Measurements from ENCODE around the gene UPK3BL2.
"Not testable (repeated sequence)": the region's sequence is repeated elsewhere in the genome, so short reads cannot be mapped to it uniquely, and the experiment has no call there.

UPK3BL2 gene, protein sequence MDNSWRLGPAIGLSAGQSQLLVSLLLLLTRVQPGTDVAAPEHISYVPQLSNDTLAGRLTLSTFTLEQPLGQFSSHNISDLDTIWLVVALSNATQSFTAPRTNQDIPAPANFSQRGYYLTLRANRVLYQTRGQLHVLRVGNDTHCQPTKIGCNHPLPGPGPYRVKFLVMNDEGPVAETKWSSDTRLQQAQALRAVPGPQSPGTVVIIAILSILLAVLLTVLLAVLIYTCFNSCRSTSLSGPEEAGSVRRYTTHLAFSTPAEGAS

DNA sequence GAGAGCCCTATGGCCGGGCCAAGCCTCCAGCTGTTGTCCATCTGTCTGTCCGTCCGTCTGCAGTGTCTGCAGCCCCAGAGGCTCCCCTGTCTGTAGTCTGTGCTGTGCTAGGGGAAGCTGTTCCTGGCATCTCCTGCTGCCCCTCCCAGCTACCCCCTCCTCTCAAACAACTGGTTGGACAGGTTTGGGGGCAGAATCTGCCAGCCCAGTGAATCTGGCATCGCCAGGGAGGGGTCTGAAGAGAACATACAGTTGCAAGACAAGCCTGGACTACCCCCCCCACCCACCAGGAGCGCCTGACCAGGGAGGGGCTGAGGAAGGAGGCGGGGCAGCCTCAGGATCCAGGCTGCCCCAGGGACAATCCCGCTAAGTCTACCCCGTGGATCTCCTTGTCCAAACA is at the start of gene UPK3BL2:
UPK3BL2 (minus strand) TSS at position 101 of the 400 bp plus-strand sequence; CDS start at position 41, 60 bp downstream.
- DNase-seq (ENCODE audit: low spot score) = not testable (repeated sequence)

DNA sequence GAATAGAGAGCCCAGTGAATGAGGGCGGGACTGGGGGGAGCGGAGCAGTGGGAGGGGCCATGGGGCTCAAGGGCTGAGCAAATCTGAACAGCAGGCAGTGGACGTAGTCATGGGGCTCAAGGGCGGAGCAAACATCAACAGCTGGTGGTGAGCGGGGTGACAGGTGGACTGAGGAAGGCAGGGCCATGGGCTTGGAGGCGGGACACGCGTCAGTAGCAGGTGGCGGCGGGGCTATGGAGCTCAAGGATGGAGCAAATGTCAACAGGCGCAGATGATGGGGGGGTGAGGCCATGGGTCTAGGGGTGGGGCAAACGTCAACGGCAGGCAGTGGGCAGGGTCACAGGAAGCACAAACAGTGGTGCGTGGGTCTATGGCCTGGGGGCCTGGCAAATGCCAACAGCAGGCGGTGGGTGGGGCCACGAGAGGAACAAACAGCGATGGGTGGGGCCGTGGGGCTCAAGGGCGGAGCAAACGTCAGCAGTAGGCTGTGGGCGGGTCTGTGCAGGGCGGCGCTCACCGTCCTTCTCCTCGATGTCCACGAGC is 49.1 kb upstream of the UPK3BL2 start:
- DNase-seq (ENCODE audit: low spot score) = not testable (repeated sequence)

- DNase-seq (ENCODE audit: low spot score) = not testable (repeated sequence)
These were observed 46.4 kb upstream of the UPK3BL2 start for GRCh38 chr7:102589857-102590256.

DNA sequence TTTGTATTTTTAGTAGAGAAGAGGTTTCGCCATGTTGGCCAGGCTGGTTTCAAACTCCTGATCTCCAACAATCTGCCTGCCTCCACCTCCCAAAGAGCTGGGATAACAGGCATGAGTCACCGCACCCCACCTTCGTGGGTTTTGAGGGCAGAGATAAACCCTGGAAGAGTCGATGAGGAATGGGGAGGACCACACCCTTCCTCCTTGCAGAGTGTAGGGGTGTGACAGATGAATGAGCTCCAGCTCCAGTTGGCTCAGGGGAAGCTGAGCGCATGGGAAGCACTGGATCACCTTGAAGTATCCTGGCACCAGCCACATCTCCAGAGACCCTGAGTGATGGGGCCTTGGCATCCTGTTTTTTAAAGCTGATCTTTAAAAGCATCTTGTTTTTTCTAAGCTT is 40.0 kb upstream of the UPK3BL2 start:
- DNase-seq (ENCODE audit: low spot score) = not testable (repeated sequence)

GRCh38 chr7:102581722-102582121 is 38.2 kb upstream of the UPK3BL2 start:
- DNase-seq (ENCODE audit: low spot score) = not testable (repeated sequence)

GRCh38 chr7:102578486-102578885 is 35.0 kb upstream of the UPK3BL2 start:
- not testable (repeated sequence) for DNase-seq (ENCODE audit: low spot score)

DNA sequence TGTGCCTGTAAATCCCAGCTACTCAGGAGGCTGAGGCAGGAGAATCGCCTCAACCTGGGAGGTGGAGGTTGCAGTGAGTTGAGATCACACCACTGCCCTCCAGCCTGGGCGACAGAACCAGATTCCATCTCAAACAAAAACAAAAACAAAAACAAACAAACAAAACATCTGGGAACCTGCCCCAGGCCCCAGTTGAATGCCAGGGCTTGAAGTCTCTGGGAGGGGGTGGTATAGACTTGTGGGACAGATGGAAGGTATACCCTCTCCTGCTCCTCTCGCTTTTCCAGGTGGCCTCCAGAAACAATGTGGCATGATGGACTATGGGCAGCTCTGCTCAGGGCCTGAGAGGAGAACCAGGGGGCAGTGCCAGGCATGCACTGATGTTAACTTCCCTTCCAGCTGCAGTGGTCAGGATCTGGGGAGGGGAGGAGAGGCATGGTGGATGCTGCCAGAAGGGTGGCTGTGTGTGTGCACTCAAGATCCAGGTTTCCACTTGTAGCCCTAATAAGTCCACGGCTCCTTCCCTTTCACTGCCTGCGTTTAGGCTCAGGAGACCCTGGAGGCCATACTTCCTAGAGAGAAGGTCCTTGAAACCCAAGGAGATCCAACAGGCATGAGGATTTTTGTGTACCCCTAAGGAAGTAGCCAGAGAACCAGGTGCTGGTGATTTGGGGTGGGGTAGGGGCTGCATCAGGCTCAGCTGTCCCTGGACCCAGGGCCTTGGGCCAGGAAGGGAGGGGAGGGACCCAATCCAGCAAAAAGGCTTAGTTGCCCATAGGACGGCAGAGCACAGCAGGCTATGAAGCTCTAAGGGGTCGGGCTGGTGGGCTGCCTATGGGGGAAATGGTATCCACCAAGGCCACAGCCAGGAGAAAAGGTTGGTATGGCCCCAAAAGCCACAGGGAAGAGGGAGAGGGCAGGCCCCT is 34.1 kb upstream of the UPK3BL2 start:
- not testable (repeated sequence) for DNase-seq (ENCODE audit: low spot score)

GRCh38 chr7:102576363-102576762 is 32.9 kb upstream of the UPK3BL2 start:
- DNase-seq (ENCODE audit: low spot score) = not testable (repeated sequence)

GRCh38 chr7:102574607-102575006 is 31.1 kb upstream of the UPK3BL2 start:
- not testable (repeated sequence) for DNase-seq (ENCODE audit: low spot score)

- DNase-seq (ENCODE audit: low spot score) = peak; percentile 94
These were observed 29.1 kb upstream of the UPK3BL2 start, which contains the start of gene POLR2J3 for GRCh38 chr7:102572261-102573239. Gene POLR2J3, minus strand, starts transcription at chr7:102572583. Its CDS starts 62 bp downstream, at chr7:102572521.

DNA sequence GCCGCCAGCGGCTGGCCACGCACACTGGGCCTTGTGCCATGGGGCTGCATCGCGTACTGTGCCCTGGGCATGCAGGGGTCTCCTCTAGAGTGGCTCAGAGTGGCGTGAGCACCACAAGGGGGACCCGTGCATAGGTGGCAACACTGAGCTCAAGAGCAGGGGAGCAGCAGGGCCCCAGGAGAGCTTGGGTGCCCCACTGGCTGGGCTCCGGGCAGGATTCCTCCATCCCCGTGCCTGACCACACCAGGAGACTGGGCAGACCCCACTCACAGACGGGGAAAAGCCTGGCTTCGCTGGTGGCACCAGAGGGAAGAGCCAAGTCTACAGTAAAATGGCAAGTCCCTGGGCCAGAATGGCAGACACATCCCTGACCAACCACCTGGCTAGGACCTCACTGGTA is 25.1 kb upstream of the UPK3BL2 start:
- DNase-seq (ENCODE audit: low spot score) = peak; percentile 8

GRCh38 chr7:102550808-102551422 is 7.4 kb upstream of the UPK3BL2 start, which contains the start of gene SPDYE2:
Gene SPDYE2, plus strand, starts transcription at chr7:102551226. Its CDS starts 2,030 bp downstream, at chr7:102553256.
- DNase-seq (ENCODE audit: low spot score) = not testable (repeated sequence)

- DNase-seq (ENCODE audit: low spot score) = not testable (repeated sequence)
These were observed 2.9 kb upstream of the UPK3BL2 start for GRCh38 chr7:102546353-102546752.

- DNase-seq (ENCODE audit: low spot score) = not testable (repeated sequence)
These were observed 1.8 kb upstream of the UPK3BL2 start for GRCh38 chr7:102545288-102545687.

DNA sequence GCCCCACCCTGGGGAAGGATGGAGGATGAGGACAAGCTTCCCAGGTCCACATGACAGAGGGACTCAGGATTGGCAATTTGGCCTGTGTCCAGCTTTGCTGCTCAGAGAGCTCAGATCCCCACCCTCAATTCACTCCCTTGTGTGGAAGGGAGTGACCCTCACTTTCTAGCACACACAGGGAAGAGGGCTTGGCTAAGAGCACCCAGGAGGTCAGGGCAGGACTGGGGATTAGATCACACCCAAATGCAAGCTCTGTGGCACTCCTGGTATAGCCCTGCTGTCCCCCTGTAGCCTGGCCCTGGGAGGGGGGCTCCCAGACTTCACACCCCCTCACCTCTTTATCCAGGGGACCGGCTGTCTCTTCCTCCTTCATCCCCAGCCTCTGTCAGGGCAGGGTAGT is 876 bp upstream of the UPK3BL2 start:
- not testable (repeated sequence) for DNase-seq (ENCODE audit: low spot score)

DNA sequence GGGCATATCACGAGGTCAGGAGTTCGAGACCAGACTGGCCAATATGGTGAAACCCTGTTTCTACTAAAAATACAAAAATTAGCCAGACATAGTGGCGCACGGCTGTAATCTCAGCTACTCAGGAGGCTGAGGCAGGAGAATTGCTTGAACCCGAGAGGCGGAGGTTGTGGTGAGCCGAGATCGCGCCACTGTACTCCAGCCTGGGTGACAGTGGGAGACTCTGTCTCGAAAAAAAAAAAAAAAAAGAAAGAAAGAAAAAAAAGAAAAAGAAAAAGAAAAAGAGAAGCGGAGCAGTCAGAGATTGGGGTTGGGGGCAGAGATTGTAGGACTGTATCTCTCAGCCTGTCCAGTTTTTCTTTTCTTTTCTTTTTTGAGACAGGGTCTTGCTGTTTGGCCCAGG is 725 bp downstream of the UPK3BL2 start:
- DNase-seq (ENCODE audit: low spot score) = not testable (repeated sequence)

- not testable (repeated sequence) for DNase-seq (ENCODE audit: low spot score)
These were observed 1.4 kb downstream of the UPK3BL2 start for GRCh38 chr7:102542083-102542482.

DNA sequence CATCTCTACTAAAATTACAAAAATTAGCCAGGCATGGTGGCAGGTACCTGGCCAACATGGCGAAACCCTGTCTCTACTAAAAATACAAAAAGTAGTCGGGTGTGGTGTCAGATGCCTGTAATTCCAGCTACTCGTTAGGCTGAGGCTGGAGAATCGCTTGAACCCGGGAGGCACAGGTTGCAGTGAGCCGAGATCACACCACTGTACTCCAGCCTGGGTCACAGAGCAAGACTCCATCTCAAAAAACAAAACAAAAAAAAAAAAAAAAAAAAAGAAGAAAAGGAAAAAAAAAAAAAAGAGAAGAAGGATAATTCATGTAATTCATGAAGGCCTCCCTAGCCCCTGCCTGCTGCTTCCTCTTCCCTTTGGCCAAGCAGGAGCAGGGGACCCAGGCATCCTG is 2.9 kb downstream of the UPK3BL2 start:
- DNase-seq (ENCODE audit: low spot score) = not testable (repeated sequence)

GRCh38 chr7:102535062-102535615 is 8.4 kb downstream of the UPK3BL2 start:
- not testable (repeated sequence) for DNase-seq (ENCODE audit: low spot score)

DNA sequence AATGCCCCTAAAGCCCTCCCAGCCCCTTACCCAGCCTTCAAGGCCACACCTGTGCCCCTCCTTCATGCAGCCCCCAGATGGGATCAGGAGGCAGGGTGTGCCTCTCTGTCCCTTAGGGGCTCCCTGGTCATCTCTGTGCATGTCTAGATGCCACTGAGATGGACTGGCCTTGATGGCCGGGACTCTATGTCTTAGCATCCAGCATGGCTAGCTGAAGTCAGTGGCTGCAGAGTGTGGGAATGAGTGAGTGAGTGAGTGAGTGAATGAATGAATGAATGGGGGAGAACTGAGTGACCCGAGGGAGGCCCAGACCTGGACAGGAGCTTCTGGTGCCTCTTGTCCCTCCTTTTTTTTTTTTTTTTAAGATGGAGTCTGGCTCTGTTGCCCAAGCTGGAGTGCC is 11.4 kb downstream of the UPK3BL2 start:
- not testable (repeated sequence) for DNase-seq (ENCODE audit: low spot score)

All from globus pallidus (tissue), 1 donor.